Tibial nerve (tissue), 4 donors: ENCODE results near the gene TRIM34.

Experiments used
- CTCF ChIP-seq, 5 experiments: fragments of 200-600 bp in 3 of 5; fragments of 450-650 bp in 2 of 5; sonication (generic) in 3 of 5; IDR thresholded peaks; one replicate each; pipeline ENCODE4 v1.5.1; 2016 to 2019; ENCODE audit warnings: antibody characterized with exemption in 5 of 5, mild to moderate bottlenecking in 3 of 5, moderate library complexity in 2 of 5
- EP300 ChIP-seq, 2 donors: sonication (generic); formaldehyde crosslinking; IDR thresholded peaks; one replicate each; pipeline ENCODE4 v1.6.1; 2017; ENCODE audit warnings: antibody characterized with exemption in 2 of 2, mild to moderate bottlenecking in 1 of 2
- POLR2A ChIP-seq, 2 donors: fragments of 450-650 bp; IDR thresholded peaks; one replicate each; pipeline ENCODE4 v1.6.1; 2017; ENCODE audit warnings: antibody characterized with exemption in 2 of 2, mild to moderate bottlenecking in 2 of 2, moderate library complexity in 2 of 2

- TF ChIP-seq CTCF (IDR thresholded peaks at IDR 0.05) (no peak), EP300 (IDR thresholded peaks at IDR 0.05) (no peak), POLR2A (IDR thresholded peaks at IDR 0.05) (no peak)
Measured at GRCh38 chr11:5643585-5643984, 18.8 kb downstream of the TRIM34 start.
